MM.1S (cell line): ENCODE data around the gene MPDU1.

Experiments
- CTCF ChIP-seq: fragments of 300-600 bp; sonication (generic); IDR thresholded peaks from 2 replicates; pipeline ENCODE4 v1.5.1; 2016; ENCODE audit warnings: antibody characterized with exemption, low read length, mixed read lengths
- EZH2 ChIP-seq: fragments of 300-600 bp; sonication (generic); optimal IDR thresholded peaks from 2 replicates; pipeline ENCODE3; 2017; ENCODE audit warnings: low read depth, mild to moderate bottlenecking, antibody characterized with exemption, low read length, mixed read lengths
- EZH2phosphoT487 ChIP-seq: fragments of 300-600 bp; sonication (generic); IDR thresholded peaks from 2 replicates; pipeline ENCODE4 v1.6.1; 2018; ENCODE audit warnings: antibody characterized with exemption, low read length

GRCh38 chr17:7562208-7562605 lies 21.4 kb upstream of the MPDU1 start:
- TF ChIP-seq CTCF (no peak), EZH2 (no peak), EZH2phosphoT487 (no peak)
